Measurements from ENCODE around the gene KCNQ1. TPM values are rescaled to one million over a fixed set of nuclear protein-coding genes. Genes with fewer than 3 reads are reported as not detected.

The KCNQ1 gene
- total and polyA plus RNA-seq, 9 of the 15 experiments (the other 6 are each of a cell fraction or from before 2014, with no cell fraction given), result 0.44 TPM; not detected in 8

GRCh38 chr11:2643746-2644145, 198.9 kb downstream of the KCNQ1 start:
- POLR2A ChIA-PET, result interaction anchor here (0.6 kb wide), 1 partner anchor 68 kb away, joined by 3 read pairs; no protein-coding TSS in a partner anchor
- Histone ChIP-seq H3K9ac (ENCODE audit: insufficient read depth in 1 of 2, low read depth in 2 of 2, low read length in 2 of 2) (no peak overlapping the region), H3K4me2 (ENCODE audit: insufficient read depth, low read length) (no peak overlapping the region), H3K27ac (ENCODE audit: extremely low read depth, low read depth, low read length) (no peak overlapping the region), H3K79me2 (ENCODE audit: control insufficient read depth, insufficient read depth, low read length) (no peaks in the 10 kb centered on the region), H3K27me3 (ENCODE audit: control insufficient read depth in 2 of 2, insufficient read depth in 2 of 2, low read length in 2 of 2) (no peaks in the 10 kb centered on the region), H2AFZ (ENCODE audit: low read depth, low read length) (no peak overlapping the region), H4K20me1 (replicated peaks; ENCODE audit: control insufficient read depth, insufficient read depth, low read length) (no peaks in the 10 kb centered on the region), H3K36me3 (ENCODE audit: control insufficient read depth, insufficient read depth, low read length) (no peaks in the 10 kb centered on the region), H3K9me1 (ENCODE audit: control insufficient read depth, insufficient read depth, low read length) (no peaks in the 10 kb centered on the region), H3K4me1 (replicated peaks in 1 of 2; ENCODE audit: control insufficient read depth in 2 of 2, insufficient read depth in 2 of 2, low read length in 2 of 2) (no peaks in the 10 kb centered on the region), H3K4me3 (no peak overlapping the region), H3K9me3 (replicated peaks; ENCODE audit: control insufficient read depth, insufficient read depth, low read depth, low read length) (peaks cover 8% of the 10 kb centered on the region)
- 11% methylated on average over 3 of the region's 3 CpGs for WGBS (ENCODE audit: insufficient coverage, low coverage, missing lambda C conversion rate)
- intact Hi-C loops (cut with micrococcal nuclease), result no loop called here
- TF ChIP-seq, protein P1, sequence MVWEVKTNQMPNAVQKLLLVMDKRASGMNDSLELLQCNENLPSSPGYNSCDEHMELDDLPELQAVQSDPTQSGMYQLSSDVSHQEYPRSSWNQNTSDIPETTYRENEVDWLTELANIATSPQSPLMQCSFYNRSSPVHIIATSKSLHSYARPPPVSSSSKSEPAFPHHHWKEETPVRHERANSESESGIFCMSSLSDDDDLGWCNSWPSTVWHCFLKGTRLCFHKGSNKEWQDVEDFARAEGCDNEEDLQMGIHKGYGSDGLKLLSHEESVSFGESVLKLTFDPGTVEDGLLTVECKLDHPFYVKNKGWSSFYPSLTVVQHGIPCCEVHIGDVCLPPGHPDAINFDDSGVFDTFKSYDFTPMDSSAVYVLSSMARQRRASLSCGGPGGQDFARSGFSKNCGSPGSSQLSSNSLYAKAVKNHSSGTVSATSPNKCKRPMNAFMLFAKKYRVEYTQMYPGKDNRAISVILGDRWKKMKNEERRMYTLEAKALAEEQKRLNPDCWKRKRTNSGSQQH (CRISPR knock-in tag; IDR thresholded peaks at IDR 0.05), result no peak
- TF ChIP-seq ZKSCAN8 (CRISPR knock-in tag; IDR thresholded peaks at IDR 0.05) (no peak), RCOR1 (IDR thresholded peaks at IDR 0.05; ENCODE audit: borderline replicate concordance in 1 of 2, low read depth in 2 of 2, low read length in 2 of 2) (no peak), RB1 (IDR thresholded peaks at IDR 0.05; ENCODE audit: low read depth) (no peak)
- CTCF ChIA-PET (ENCODE audit: low intra/inter-chr PET ratio), result no interaction called here
- FAIRE-seq (no peak), ATAC-seq (no peak), DNase-seq (ENCODE audit: extremely low read depth in 1 of 4, low spot score in 3 of 4) (no peak)
- in situ Hi-C loops (cut with MboI), result no loop called here
- no TSS peak for BruUV-seq (replicated peaks)
